HG03196 (cell line): Measurements from ENCODE around the gene SYT11.
"Not testable (repeated sequence)": the region's sequence is repeated elsewhere in the genome, so short reads cannot be mapped to it uniquely, and the experiment has no call there.

Experiments used
- ATAC-seq: cut with Tn5 transposase; IDR thresholded peaks from one replicate; pipeline ENCODE4 v1.9.1; 2021; ENCODE audit not compliant: unreplicated experiment

Gene SYT11

DNA sequence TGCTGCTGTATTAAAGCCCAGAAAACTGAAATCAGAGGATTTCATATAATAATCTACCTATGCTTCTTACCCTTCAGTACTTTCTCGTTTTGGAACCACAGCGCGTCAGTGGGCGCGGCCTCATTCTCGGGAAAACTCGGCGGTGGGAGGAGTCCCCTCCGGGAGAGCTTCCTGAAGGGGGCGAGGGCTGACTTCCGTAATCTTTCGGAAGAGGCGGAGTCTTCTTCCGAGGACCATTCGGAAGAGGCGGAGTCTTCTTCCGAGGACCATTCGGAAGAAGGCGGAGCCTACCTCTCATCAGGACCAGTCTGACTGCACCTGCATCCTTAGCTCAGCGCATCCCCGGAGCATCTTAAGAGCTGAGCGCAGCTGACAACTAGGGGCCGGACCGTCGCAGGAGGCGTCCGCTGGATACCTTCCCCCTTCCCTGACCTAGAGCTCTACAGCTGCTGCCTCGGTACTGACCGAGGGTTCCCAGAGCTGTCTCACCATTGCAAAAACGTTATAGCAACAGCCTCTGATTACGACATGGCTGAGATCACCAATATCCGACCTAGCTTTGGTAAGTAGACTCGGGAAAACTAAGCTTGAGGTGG, at the start of gene SYT11:
Gene SYT11, plus strand, starts transcription at position 334 of the 596 bp plus-strand sequence. Its CDS starts 195 bp downstream, at position 529.
- ATAC-seq, result peak; percentile 57

GRCh38 chr1:155812878-155813277, 46.5 kb upstream of the SYT11 start:
- ATAC-seq, result no peak

DNA sequence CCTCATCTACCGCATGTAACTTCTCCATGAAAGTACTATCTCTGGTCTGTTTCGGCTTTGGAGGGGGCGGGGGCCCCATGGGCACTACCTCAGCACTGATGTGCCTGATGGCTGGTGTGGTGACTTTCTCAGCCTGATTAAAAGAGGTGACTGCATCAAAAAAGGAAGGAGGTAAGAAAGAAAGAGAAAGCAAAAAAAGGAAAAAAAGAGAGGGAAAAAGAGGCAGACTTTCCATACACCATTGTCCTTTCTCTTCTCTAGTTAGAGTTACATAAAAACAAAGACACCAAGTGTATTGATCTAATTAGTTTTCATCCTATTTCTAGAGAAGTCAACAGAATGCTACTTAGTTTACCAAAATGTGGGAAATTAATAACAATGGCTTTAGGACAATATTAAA, 45.7 kb upstream of the SYT11 start:
- no peak for ATAC-seq

DNA sequence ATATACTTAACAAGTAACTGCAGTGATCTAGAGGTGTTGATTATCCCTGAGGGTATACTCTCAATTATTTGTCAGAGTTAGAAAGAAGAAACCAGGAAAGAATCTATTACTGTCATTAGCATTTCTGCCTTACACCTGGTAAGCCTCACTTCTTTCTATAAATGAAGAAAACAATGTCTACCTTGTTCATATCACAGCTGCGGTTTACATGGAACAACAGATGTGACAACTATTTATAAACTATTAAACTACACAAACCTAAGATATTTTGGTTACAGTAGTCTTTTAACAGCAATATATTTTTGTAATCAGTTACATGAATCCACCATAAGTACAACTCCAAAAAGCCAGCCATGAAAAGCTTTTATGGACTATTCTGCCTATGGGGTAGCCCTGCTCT, 43.0 kb upstream of the SYT11 start:
- ATAC-seq, result no peak

DNA sequence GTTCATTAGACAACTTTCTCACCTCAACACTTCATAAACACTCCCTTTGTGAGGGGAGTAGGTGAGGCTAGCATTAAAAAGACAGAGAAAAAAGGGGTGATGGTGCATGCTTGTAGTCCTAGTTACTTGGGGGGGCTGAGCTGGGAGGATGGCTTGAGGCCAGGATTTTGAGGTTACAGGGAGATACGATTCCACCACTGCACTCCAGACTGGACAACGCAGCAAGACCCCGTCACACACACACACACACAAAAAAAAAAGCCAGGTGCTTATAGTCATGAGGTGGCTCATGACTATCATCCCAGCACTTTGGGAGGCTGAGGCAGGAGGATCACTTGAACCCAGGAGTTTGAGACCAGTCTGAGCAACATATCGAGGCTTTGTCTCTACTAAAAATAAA, 31.9 kb upstream of the SYT11 start:
- ATAC-seq, result no peak

DNA sequence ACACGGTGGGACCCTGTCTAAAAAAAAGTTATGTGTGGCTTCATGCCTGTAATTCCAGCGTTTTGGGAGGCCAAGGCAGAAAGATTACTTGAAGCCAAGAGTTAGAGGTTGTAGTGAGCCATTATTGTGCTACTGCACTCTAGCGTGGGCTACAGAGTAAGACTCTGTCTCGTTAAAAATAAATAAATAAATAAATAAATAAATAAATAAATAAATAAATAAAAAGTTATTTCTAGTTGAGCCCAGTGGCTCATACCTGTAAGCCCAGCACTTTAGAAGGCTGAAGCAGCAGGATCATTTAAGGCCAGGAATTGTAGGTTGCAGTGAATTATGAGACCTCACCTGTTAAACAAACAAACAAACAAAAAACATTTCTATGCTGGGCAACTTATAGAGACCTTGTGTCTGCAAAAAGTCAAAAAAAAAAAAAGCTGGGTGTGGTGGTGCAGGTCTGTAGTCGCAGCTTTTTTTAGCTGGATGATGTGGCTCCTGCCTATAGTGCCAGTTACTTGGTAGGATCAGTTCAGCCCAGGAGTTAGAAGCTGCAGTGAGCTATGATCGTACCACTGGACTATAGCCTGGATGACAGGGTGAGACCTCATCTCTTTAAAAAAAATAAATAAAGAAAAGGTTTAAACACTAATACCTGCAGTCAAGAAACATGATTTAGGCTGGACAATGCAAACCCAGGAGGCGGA, 27.9 kb upstream of the SYT11 start:
- ATAC-seq, result no peak

DNA sequence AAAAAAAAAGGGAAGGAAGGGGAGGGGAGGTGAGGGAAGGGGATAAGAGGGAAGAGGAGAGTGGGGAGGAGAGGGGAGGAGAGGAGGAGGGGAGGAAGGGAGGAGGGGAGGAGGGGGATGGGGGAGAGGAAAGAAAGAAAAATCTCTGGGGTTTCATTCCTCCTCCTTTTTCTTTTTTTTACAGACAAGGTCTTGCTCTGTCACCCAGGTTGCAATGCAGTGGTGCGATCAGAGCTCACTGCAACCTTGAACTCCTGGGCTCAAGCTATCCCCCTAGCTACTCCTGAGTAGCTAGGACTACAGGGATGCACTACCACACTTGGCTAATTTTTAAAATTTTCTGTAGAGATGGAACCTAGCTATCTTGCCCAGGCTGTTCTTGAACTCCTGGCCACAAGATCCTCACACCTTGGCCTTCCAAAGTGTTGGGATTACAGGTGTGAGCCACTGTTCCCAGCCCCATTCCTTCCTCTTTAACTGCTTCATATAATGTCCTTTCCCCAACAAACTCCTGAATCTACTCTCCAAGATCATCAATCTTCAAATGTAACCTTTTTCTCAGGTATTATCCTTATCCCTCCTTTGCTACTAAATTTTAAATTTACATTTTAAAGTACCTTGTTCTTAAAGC, 25.6 kb upstream of the SYT11 start:
- no peak for ATAC-seq

DNA sequence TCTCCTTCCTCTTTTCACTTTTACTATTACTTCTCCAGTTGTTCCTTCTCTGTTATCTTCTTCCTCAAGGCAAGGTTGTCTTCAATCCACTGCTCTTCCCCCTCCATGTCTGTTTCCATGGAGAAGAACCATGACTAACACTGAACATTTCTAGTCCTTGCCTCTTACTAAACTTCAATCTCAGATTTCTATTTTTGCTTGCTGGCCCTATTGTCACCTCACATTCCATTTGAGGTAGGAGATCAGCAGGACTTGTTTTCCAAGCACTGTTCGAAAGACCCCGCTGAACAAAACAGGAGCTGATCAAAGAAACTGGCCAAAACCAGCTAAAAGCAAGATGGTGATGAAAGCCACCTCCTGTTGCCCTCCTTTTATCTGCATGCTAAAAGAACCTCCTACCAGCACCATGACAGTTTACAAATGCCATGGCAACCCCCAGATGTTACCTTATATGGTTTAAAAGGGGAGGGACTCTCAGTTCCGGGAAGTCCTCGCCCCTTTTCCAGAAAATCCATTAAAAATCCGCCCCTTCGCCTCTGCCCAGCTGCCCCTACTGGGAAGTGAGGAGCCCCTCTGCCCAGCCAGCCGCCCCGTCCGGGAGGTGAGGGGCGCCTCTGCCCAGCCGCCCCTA, 25.0 kb upstream of the SYT11 start:
- no peak for ATAC-seq

- ATAC-seq, result not testable (repeated sequence)
Observed at GRCh38 chr1:155834927-155835399, 24.4 kb upstream of the SYT11 start.

DNA sequence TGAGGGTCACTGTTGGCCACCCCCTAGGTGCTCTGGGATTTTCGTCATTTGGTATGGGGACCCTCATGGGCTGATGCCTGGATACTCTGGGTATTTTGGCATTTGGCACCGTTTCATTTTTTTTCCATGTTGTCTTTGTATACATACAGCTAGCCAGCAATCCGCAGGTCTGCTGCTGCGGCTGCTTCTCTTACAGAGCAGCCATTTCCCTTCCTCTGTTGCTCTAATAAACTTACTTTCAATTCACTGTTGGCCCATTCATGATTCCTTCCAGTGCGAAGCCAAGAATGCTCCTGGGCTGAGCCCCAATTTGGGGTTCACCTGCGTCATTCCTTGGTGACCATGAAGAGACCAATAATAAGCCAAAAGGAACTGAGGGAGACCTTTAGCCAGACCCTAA, 23.8 kb upstream of the SYT11 start:
- no peak for ATAC-seq

DNA sequence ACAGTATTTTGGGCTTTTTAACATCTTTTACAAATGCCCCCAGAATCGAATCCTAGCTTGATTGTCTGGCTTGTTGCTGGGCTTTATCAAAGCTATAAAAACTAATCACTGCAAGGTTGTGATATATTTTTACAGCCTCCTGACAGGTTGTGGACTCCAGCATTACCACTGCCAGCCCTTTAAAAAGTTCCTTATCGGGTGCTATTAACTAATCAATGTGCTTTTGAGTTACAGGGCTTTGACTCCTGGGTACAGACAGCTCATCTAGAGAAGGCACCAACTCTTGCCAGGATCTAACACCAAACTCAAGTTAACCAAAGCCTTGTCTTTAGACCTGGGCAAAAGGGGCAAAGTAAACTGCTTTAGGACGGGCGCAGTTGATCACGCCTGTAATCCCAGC, 19.0 kb upstream of the SYT11 start:
- no peak for ATAC-seq

GRCh38 chr1:155844860-155845421, 14.4 kb upstream of the SYT11 start:
- no peak for ATAC-seq

- no peak for ATAC-seq
Observed at GRCh38 chr1:155847823-155848529, 11.4 kb upstream of the SYT11 start.

- ATAC-seq, result no peak
Observed at GRCh38 chr1:155850345-155850744, 9.0 kb upstream of the SYT11 start.

DNA sequence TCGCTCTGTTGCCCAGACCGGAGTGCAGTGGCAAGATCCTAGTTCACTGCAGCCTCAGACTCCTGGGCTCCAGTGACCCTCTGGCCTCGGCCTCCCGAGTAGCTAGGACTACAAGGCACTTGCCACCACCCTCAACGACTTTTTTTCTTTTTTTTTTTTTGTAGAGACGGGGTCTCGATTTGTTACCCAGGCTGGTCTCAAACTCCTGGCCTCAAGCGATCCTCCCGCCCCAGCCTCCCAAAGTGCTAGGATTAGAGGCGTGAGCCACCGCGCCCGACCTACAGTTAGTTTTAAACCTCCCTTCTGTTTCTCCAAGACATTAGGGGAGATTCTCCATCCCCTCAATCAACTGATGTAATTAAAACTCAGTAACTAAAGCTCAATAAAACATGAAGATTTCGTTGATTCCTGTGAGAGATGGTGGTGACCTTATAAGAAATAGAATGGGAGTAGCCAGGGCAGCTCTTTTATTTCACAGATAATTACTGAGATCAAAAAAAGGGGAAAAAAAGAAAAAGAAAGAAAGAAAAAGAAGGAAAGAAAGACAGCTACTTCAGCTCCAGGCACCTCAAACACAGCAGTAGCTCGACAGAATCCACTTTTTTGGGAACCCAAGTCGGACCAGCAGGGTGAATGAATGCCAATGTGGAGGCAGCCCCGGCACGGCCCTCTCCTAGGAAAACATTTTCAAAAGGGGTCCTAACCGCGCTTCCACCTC, 3.0 kb upstream of the SYT11 start:
- ATAC-seq, result no peak

DNA sequence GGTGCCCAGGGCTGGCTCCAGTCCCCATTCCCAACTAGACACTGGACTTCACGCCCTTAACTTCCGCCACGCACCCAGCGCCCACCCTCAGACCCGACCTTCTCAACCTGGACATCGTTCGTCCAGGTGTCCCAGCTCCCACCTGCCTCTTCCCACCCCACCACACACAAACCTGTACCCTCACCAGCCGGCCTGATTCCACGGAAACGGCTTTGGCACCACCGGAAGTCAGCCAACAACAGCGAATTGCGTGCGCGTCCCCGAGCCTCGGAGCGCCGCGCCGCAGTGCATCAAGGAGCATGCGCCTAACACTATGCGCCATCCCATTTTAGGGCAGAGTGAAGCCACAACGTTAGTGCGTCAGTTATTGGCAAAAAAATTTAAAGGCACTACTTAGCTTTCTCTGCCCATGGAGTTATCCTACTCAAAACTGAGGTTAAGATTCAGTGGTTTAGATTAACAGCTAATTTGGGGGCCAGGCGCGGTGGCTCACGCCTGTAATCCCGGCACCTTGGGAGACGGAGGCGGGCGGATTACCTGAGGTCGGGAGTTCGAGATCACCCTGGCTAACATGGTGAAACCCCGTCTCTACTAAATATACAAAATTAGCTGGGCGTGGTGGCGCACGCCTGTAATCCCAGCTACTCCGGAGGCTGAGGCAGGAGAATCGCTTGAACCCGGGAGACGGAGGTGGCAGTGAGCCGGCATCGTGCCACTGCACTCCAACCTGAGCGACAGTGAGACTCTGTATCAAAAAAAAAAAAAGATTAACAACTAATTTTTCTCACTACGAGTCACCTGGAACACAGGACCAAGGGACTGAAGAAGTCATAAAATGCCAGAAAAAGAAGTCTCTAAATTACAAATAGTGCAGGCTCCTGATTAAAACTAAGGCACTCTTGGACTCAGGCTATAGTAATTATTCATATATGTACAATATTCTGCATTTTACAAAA, 2.1 kb upstream of the SYT11 start, which contains the start of gene GON4L:
Gene GON4L, minus strand, starts transcription at position 240 of the 956 bp plus-strand sequence. CDS start 3,434 bp downstream, outside the sequence.
- ATAC-seq, result peak; percentile 39

GRCh38 chr1:155858800-155859233, 550 bp upstream of the SYT11 start:
- no peak for ATAC-seq

DNA sequence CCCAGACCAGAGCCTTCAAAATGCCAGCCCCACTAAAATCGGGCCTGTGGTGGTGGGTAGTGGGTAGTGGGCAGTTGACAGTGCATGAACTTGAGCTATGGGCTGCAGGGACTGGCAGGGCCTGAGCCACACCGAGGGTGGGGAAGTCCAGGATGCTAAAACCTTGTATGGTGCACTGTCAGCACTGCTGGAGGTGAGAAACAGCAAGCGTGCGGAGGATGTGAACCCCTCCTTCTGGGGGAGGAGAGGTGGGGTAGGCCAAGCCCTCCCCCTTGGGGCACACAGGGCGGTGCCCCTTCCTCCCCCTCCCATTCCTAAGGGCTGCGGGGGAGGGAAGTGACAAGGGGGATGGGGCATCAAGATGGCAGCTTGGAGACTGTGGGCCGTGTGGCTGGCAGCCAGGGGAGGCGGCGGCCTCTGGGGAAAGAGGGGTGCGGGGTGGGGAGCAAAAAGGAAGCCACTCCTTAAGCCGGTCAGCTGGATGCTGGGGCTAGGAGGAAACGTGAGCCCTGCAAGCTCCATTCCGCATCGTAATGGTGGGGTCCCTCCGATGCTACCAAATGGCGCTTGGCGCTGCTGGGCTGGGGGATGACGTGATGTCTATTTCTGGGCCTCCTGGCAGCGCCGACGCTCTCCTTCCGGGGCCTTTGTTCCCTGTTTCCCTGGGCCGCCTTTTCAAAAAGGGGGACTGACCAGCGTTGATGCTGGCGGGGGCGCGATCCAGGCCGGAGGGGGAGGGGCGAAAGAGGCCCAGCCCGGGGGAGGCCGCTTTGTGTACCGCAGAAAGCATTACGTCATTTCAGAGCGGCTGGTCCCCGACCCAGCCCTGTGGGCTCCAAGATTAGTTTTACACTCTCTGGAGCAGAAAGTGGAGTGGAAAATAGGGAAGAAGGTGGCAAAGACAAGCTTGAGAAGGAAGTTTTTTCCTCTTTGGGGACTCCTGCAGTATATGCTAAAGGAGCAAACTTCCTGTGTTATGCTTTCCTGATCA, 809 bp downstream of the SYT11 start:
- no peak for ATAC-seq
